ENCODE measurements around the gene CENPM.

The CENPM gene

DNA sequence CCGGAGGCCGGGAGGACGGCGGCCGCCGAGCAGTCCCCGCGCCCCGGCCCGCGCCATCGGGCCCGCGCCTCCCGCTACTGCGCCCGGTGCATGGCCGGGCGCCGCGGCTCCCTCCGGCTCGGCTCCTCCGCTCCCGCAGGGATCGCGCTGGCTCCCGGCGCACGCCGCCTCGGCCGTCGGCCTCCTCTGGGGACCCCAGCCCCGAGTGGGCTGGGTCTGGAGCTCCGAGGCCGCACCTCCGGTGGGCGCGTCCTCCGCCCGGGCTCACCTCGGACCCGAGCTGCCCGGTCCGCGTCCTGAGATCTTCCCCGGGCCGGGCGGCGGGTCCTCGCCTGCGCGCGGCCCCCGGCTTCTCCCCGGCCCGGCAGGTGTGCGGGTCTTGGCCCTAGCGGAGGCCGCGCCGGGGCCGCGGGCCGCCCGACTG, 32.3 kb downstream of the CENPM start:
- DNase-seq (ENCODE audit: low read depth): no peak
- H3K4me3 ChIP-seq (ENCODE audit: low read length): no peak overlapping the region
- TF ChIP-seq CTCF (IDR thresholded peaks at IDR 0.05; ENCODE audit: insufficient read depth, low read depth, low read length, missing control alignments): no peak

- no peak for TF ChIP-seq CTCF (IDR thresholded peaks at IDR 0.05; ENCODE audit: insufficient read depth, low read depth, low read length, missing control alignments)
- H3K4me3 ChIP-seq (ENCODE audit: low read length): no peak overlapping the region
- DNase-seq (ENCODE audit: low read depth): no peak
These were observed 33.0 kb downstream of the CENPM start for GRCh38 chr22:41913842-41914534.

GRCh38 chr22:41913040-41913719, 33.8 kb downstream of the CENPM start:
- H3K4me3 ChIP-seq (ENCODE audit: low read length): no peak overlapping the region
- no peak for TF ChIP-seq CTCF (IDR thresholded peaks at IDR 0.05; ENCODE audit: insufficient read depth, low read depth, low read length, missing control alignments)
- no peak for DNase-seq (ENCODE audit: low read depth)

DNA sequence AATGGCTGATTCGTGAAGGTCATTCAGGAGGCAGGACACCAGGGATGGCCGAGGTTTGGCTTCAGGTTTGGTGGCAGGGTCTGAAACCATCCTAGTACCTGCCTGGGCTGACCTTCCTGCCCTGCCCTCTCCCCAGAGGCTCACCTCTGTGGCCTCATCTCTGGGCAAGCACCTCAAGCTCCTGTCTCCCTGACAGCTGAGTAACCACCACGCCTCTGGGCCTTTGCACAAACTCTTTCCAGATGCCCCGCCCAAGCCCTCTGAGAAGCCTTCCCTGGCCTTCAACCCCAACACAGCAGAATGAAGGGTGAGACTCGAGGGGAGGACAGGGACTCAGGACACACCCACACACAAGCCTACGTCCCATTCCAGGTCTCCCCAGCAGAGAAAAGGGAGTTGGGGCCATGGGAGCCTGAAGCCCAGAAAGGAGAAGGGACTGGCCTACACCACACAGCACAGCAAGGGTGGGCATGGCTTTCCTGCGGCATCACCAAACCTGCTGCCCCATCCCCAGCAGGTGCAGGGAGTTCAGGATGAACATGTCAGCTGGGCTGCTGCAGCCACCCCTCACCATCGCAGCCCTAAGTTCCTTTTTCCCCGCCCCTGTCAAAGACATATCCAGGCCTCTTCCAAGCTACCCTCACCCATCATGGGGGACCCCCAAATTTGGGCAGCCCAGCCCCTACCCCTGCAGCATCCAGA, 34.5 kb downstream of the CENPM start:
- H3K4me3 ChIP-seq (ENCODE audit: low read length): no peak overlapping the region
- TF ChIP-seq CTCF (IDR thresholded peaks at IDR 0.05; ENCODE audit: insufficient read depth, low read depth, low read length, missing control alignments): no peak
- no peak for DNase-seq (ENCODE audit: low read depth)

- TF ChIP-seq CTCF (IDR thresholded peaks at IDR 0.05; ENCODE audit: insufficient read depth, low read depth, low read length, missing control alignments): no peak
- DNase-seq (ENCODE audit: low read depth): no peak
- H3K4me3 ChIP-seq (ENCODE audit: low read length): no peak overlapping the region
These were observed 35.8 kb downstream of the CENPM start for GRCh38 chr22:41911001-41911611.

DNA sequence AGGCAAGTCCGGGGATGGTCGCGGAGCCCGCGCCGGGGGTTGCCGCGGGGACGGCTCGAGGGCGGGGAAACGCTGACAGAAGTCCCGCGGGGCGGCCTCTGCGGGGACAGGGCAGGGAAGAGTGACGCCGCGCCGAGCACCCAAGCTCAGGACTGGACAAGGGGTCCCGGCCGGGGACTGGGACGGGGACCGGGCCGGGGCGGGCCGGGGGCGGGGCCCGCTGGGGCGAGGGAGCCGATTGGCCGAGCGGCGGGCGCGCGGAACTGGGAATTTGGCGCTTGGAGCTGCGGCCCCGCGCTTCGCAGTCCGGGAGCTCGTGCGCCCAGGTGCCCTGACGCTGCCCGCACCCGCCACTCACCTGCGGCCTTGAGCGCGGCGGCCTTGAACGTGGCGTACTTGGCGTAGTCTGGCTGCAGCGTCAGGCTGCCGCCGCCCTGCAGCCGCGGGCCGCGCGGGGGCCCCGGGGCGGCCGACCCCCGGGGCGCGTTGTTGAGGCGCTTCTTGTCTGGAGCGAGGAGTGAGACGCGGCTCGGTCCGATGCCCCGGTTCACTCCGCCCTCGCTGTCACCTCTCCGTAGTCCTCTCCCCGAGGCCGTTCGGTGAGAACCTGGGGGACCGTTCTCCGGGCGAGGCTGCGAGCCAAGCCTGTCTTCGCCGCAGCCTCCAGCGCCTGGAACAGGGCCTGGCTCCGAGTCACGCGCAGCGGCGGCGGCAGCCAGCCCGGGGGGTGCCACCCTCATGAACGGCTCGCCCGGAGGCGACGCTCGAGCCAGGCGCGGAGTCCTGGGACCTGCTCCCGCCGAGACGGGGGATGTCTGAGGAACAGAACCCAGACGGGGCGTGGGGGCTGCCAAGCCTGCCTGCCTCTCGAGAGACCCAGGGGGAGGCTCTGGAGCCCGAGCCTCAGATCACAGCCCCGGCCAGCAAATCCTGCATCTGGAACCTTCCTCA, 36.6 kb downstream of the CENPM start:
- no peak overlapping the region for H3K4me3 ChIP-seq (ENCODE audit: low read length)
- TF ChIP-seq CTCF (IDR thresholded peaks at IDR 0.05; ENCODE audit: insufficient read depth, low read depth, low read length, missing control alignments): no peak
- DNase-seq (ENCODE audit: low read depth): peak; percentile 38

Measured in epithelial cell of esophagus (primary cell).